ENCODE measurements around the gene MAFF.
"Not testable (repeated sequence)": the region's sequence is repeated elsewhere in the genome, so short reads cannot be mapped to it uniquely, and the experiment has no call there.

The MAFF gene

DNA sequence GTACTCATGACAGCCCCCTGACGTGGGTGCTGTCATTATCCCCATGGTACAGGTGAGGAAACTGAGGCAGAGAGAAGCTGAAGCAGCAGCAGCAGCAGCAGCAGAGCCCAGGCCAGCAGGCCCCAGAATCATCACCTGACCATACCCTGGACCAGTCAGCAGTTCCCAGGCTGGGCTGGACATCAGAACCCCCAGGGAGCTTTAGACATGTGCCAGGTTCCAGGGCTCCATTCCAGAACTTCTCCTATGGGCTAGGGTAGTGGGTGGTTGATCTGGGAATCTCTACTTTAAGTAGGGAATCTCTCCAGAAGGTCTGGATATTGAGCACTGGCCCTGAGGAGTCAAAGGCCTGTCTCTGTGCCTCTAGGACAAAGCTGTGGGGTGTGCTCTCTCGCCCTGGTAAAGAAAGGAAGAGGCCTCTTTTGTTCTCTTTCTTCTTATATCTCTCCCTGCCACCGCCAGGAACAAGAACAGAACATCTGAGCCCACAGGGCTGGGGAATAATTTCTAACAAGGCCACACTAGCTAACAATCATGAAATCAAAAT is 26.6 kb downstream of the MAFF start:
- DNase-seq, result no peak

DNA sequence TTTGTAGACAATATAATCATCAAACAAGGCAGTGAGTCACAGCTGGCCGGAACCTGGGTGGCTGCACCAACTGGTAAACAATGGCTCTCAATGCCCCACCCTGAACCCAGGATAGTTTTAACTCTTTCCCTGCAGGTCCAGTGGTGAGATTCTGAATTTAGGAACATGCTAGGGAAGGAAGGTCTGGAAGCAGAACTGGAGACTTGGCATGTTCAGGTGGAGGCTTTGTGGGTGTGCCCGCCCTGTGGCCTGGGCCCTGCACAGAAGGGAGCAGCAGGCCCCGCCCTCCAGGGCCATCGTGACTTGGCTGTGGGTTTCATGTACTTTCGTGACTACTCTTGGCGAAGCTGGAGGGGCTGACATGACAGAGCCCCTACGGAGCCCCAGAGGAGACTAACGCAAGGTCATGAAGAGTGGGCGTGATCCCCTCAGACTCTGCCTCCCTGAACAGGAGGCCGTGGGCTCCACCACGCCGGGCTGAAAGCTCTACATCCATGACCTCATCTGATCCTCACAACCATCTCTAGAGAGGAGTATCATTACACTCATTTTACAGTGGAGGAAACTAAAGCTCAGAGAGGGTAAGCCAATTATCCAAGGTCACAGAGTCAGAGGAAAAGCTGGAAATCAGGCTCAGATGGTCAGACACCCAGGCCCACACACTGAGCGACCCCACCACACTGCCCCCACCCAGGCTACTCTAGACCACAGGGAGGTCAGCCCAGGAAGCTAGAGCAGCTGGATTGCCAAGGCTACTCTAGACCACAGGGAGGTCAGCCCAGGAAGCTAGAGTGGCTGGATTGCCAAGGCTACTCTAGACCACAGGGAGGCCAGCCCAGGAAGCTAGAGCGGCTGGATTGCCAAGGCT is 27.3 kb downstream of the MAFF start:
- DNase-seq, result no peak

DNA sequence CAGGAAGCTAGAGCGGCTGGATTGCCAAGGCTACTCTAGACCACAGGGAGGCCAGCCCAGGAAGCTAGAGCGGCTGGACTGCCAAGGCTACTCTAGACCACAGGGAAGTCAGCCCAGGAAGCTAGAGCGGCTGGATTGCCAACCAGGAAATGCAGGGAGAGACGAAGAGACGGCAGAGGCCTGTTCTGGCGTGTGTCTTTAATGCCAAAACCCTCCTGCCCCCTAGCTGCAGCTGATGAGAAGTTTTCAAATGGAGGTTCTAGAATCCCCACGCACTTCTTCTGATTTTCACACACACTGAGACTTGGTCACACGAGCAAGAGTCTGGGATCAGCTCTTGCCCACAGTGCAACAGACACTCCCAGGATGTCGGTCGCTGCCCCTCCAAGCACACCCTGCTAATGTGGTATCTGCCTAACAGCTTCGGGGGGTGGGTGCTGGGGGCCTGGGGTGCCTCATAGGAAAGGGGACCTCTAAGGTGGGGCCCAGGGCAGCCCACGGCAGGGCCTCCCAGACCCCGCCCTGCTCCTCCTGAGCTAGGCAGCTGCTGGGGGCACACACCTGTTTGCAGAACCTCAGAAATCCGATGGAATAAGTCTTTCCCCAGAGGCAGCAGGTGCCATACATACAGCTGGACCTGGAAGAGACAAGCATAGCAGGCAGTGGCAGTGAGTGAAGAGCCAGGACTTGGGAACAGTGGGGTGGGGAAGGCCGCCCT is 28.5 kb downstream of the MAFF start:
- DNase-seq, result no peak

DNA sequence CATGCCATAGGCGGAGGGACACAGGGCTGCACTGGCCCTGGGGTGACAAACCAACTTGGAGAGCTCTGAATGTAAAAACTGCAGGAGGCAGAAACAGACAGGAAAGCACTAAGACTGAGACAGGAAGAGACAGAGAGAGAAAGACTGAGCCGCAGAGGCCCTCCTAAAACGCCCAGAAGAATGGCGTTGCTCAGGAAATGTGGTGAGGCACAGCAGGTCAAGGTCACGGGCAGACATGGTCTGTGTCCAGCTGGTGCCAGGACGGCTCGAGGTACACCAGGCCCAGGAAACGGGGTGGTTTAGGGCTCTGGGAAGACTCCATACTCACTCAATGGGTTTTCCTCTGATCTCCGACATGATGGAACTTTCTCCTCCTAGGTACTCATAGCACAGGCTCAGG is 29.1 kb downstream of the MAFF start:
- no peak for DNase-seq

DNA sequence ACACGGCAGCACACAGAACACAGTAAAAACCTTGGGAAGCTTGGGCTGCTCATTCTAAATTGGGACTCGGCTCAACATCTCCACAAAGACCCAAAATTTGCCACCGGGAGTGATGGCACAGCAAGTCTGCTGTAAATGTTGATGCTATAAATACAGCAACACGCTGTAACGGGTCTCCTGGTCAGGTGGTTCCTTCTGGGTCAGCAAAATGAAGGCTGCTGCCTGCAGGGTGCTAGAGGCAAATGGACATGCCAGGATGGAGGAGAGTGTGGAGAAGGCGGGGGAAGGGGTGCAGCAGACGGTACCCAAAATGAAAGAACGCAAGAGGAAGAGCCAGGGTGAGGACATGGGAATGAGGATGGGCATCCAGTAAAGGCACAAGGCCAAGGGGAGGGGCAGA is 30.4 kb downstream of the MAFF start:
- DNase-seq, result no peak

DNA sequence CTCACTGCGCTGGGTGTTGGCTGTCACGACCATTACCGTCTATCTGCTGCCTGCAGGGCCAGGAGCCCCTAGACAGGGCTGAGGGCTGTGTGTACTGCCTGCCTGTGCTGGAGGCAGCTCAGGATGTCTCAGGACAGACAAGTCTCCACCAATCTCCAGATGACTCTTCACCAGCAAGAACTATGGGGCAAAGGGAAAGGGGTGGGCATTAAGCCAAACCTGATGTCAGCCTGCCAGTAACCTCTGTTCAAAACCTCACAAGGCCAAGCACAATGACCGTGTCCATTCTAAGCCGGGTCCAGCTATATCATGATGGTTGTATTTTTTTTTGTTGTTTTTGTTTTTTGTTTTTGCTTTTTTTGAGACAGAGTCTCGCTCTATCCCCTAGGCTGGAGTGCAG is 31.6 kb downstream of the MAFF start:
- no peak for DNase-seq

DNA sequence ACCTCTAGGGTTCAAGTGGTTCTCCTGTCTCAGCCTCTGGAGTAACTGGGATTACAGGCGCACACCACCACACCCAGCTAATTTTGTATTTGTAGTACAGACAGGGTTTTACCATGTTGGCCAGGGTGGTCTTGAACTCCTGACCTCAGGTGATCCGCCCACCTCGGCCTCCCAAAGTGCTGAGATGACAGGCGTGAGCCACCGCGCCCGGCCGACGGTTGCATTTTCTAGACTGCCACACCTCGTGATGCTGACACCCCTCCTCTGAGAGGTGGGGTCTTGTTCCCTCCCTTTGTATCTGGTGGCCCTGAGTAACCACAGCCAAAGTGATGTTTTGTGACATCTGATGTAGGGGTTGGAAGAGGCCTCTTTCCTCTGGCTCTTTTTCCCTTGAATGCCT is 32.1 kb downstream of the MAFF start:
- not testable (repeated sequence) for DNase-seq

DNA sequence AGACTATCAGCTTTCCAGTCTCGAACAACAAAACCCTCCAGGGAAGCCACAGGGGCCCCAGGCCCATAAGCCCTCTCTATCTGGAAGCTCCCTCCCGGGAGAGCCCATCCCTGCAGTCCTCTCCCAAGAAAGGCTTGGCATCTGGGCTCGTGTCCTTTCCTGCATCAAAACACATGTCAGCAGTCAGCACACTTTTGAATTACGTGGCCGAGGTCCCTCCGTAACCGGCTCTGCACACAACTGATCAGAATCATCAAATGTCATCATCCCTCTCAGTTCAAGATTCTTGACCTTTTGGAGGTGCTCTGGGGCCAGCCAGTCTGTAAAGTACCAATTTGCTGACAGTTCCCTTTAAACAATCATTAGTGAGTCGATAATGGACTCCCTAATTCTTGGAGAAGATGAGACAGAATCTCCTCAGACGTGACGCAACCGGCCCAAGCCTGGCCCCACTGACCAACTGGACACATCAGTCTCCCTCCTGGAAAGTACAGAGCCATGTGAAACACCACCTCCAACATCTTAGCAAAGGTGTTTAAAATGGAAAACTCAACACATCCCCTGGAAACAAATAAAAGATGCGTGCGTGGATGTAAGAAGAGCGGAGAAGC is 33.6 kb downstream of the MAFF start:
- no peak for DNase-seq

DNA sequence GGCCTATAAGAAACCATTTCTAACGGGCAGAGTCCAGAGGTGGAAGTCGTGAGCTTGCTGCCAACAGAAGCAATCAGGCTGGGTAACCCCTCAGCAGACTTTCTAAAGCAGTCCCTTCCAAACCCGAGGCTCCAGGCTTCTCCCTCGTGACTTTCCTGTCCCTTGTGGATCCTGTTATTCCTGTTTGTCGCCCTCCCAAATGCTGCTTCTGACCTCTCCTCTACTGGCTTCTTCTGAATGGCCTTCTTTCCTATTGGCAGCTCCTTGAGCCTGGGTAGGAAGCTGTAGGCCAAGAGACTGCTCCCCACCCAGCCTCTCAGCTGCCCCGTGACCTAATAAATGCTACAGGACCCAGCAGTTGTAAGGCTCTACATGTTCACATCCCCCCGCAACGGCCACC is 35.0 kb downstream of the MAFF start:
- DNase-seq, result no peak

DNA sequence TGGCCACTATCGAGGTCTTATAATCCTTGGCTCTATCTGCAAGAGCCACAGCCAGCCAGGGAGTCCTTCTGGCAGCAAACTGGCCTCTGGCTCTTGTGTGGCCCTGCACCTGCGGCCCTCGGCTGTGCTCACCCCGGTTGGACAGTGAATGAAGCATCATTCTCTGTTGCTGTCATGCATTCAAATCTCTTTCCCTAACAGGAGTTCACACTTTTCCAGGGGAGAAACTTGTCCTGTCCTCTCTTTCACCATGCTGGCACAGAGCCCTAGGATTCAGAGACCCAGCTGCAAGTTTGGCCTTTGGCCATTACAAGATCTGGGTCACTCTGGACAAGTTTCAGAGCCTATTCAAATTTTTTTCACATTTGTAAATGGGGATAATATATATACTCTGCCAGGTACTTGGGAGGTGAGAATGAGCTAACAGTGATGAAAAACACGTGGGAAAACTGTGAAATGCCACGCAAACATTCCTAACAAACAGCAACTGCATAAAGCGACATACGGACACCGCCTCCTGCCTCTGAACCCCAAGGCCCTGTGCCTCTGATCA is 36.8 kb downstream of the MAFF start:
- DNase-seq, result no peak

DNA sequence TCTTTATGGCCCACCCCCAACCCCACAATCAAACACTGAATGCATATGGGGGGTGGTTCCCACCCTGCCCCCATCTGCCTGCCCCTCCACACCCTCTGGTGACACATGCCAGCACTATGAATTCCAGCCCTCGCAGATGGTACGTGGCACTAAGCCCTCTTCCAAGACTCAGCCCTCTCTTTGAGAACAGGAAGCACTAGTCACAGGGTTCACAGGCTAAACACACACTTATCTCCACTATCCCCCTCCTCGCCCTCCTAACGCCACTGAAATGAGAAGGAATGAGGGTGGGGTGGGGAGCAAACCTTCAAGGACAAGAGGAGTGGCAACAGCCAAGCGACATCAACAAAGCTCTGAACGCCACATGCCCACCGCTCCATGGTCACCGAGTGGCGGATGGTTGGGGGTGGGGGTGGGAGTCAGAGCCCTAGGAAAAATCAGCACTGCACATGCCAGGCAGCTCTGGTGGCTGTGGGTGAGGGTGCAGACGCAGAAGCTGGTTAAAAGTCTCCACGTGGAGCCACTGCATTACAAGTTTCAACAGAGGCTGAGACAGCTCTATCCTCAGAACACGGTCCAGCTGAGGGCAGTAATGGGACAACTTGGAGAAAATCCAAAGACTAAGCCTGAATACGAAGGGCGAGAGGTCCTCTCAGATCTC is 37.4 kb downstream of the MAFF start:
- DNase-seq, result no peak

DNA sequence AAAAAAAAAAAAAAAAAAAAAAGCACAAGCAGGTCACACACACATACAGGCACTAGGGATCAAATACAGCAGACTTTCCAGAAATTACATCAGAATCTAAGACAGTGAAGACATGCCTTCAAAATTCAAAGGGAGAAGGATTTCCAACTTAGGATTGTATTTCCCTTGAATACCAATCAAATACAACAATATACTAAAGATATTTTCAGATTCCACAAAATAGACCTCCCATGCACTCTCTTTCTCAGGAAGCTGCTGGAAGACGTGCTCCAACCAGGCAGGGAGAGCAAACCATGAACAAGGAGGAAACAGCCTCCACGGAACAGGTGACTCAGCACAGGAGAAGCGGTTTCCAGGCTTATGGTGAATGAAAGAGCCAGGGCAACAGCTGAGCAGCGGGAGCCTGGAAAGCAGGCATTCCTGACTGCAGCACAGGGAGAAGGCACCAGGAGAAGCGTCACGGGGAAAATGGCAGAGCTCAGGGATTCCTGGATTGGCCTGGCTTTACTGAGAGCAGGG is 39.0 kb downstream of the MAFF start:
- DNase-seq, result peak; percentile 7

DNA sequence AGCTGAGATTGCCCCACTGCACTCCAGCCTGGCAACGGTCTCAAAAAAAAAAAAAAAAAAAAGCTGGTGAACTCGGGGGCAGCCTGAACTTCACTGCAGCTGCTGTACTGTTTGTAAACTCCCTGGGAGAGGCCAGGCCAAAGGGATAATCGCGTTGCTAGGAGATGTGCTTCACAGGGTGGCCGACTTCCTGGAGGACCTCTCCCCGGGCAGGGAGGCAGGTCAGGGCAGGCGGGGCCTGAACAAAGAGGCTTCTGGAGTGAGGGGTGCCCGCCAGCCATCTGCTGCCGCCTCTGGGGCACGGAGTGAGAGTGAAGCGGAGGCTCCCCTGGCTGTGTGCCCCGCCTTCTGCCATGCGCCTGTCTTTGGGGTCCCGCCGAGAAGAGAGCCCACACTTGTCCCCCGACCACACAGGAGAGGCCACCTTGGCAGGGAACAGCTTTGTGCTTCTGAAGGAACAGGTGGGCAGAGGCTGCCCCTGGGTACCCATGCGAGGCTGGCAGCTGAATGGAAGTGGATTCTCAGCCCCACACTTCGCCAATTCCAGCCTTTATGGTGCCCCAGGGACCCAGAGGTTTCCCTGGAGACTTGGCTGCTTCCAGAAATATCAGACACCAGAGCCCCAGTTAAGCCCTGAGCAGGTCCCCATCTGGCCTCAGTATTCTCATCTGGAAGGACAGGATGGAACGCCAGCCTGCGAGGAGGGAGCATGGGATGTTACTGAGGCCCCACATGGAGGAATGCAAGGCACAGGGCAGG is 41.4 kb downstream of the MAFF start:
- DNase-seq, result peak; percentile 36

DNA sequence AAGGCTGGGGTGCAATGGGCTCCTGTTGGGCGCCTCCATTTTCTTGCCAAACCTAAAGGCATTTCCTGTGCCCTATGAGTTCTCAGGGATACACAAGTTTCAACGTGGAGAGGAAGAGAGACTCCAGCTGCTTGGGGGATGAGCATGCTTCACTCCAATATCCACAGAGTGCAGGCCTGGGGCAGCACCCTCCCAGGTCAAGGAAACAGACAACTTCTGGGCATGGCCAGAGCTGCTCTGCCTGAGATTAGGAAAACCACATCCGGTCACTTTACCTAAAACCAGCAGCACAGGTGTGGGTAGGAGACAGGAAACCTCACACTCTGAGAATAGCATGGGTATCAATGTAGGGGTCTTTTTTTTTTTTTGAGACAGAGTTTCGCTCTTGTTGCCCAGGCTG is 42.3 kb downstream of the MAFF start:
- no peak for DNase-seq

DNA sequence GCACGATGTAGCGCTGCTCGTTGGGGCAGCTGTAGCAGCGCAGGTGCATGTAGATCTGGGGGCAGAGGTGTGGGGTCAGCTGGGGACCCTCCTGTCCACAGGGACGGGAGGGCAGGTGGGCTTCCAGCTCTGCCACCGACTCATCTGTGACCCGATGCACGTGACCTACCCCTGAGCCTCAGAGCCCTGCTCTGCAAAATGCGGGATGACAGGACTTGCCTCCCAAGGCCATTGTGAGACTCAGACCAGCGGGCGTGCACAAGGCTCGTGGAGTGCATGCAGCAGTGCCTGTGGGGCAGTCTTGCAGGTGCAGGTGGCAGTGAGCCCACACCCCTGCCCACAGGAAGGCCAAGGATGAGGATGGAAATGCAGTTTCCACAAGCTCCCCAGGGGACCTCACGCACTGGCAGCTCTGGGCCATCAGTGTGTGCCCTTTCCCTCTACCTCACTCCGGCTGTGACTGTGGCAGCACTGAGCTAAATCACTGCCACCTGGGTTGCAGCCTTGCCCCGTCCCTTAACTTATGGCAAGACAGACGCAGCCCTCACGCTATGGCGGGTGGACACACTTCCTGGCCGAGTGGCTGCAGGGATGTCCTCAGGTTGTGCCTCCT is 44.4 kb downstream of the MAFF start:
- DNase-seq, result no peak

DNA sequence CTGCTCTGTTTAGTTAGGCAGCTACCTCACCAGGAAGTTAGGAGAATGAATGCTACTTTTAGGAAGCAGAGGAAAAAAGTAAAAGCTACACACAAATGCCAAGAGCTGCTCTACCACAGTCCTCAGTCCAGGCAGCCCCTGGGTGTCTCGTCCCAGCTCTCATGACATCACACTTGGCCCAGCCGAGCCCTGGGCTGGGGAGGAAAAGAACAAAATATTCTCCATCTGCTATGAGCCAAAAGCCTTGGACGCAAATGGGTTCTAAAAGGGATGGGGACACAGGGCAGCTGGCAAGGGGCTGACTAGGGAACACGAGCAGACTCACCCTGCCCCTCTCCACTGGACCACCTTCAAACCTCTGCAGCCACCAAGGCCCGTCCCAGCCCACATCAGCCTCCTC is 44.9 kb downstream of the MAFF start:
- DNase-seq, result no peak

DNA sequence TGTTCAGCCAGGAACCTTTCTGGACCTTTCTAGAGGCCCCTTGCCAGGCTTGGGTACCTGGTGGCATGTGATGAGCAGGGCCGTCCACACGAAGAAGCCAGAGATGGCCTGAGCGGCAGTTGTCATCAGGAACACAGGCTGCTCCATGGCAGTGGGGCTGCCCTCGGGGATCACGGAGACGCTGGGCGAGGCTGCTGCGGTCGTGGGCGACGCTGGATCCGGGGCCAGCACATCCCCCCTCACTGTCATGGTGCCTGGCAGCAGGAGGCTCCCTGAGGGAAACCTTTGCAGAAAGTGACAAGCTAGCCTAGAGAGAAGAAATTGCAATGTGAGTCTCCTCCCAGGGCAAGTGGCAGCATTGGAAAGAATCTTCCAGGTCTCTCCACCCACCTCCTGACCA is 45.9 kb downstream of the MAFF start:
- no peak for DNase-seq

DNA sequence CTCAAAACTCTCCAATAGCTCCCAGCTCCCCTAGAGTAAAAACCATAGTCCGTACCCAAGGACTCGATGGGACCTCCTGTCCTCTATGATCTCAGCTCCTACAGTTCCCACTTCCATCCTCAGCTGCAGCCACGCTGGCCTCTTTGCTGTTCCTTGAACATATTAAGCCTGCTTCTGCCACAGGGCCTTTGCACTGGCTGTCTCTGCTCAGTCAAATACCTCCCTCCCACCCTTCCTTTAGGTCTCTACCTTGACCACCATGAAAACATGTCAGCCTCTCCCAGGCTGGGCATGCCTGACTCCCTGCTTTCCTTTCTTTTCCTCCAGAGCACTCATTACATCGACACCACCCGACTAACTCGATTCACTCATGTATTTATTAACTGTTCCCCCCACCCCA is 46.5 kb downstream of the MAFF start:
- DNase-seq, result no peak

DNA sequence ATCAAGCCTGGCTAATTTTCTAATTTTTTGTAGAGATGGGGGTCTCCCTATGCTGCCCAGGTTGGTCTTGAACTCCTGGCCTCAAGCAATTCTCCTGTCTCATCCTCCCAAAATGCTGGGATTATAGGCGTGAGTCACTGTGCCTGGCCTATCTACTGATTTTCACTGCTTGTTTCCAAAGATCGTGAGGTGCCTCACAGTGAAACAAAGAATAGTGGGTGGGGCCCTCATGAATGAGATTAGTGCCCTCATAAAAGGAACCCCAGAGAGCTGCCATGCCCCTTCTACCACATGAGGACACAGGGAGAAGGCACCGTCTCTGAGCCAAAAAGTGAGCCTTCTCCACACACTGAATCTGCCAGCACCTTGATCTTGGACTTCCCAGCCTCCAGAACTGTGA is 47.5 kb downstream of the MAFF start:
- DNase-seq, result no peak

DNA sequence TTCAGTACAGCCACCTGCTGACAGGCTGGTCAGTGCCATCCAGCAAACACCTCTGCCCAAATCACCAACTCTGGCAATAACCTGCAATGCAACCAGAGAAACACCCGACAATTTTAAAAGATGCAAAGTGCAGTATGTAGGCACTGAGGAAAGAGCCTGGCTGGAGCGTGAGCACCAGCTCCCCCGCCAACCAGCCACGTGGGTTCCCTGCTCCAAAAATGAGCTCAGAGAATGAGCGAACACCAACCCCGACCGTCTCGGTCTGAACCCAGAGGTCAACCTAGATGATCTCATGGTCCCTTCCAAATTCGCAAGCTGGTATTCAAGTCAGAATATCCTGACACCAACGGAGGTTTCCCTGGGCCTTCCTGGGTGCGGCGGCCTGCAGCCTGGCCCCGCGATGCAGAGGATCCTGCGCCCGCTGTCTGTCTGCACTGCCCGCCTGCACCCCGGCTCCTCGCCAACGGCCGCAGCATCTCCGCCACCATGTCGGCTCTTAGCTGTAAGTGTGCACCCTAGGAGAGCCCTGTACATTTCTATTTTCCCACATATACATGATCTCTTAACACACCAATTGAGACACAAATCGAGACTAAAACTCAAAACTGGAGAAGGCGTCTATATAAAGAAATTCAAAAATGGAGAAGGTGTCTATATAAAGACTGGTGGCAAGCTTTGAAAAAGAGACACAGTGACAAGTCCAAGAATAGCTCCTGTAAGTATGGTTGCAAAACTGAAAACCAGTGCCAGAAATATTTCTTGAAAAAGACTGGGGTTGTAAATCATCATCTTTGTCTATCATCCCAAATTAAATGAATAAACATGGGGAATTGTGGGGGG is 48.2 kb downstream of the MAFF start:
- DNase-seq, result no peak

Measured in NCI-H2029 treated with DMSO at 0.1 percent for 48 hours (cell line).